ENCODE data around the gene PLXNB3. TPM values are rescaled to one million over a fixed set of nuclear protein-coding genes. Genes with fewer than 3 reads are reported as not detected.

The PLXNB3 gene
- total RNA-seq (2021) = 39.4 and 41.4 TPM in 2 replicates
- percentile 29 among the genes with signal in this experiment for Bru-seq, nascent RNA
- percentile 42 among the genes with signal in this experiment for BruChase-seq, experiment 1, labeled RNA remaining after a 2-hour chase
- BruChase-seq, experiment 2, labeled RNA remaining after a 6-hour chase = percentile 57 among the genes with signal in this experiment
- long read RNA-seq, full-length matches to known transcripts = 1 of 25 reads
- long read RNA-seq, partial matches to known transcripts = 5 of 25 reads
- long read RNA-seq, other reads (novel, unspliced or antisense) = 19 of 25 reads

- Histone ChIP-seq H3K27me3 (ENCODE audit: insufficient read depth, low read depth) (no peaks in the 10 kb centered on the region), H3K79me2 (ENCODE audit: low read depth) (no peaks in the 10 kb centered on the region), H3K36me3 (ENCODE audit: low read depth) (no peaks in the 10 kb centered on the region), H3K9me3 (ENCODE audit: insufficient read depth, low read depth) (no peaks in the 10 kb centered on the region), H3K4me3 (peak within 1 kb of the TSS; percentile 52; the same call in 1 of the 2 replicates), H4K20me1 (ENCODE audit: insufficient read depth) (no peaks in the 10 kb centered on the region), H3K27ac (no peak within 1 kb of the TSS), H2AFZ (0 out of 2 replicates have a peak within 1 kb of the TSS, but pooled peaks have one; percentile 52), H3K9me2 (ENCODE audit: insufficient read depth) (no peaks in the 10 kb centered on the region), H3K4me1 (replicated peaks; ENCODE audit: insufficient read depth) (peaks cover 7% of the 10 kb centered on the region; the same call in 1 of the 2 replicates), H3K4me2 (peak within 1 kb of the TSS; percentile 83), H3F3A (ENCODE audit: insufficient read depth, low read depth) (no peaks in the 10 kb centered on the region)
- POLR2A ChIA-PET (ENCODE audit: unreplicated experiment) = no interaction called here
- intact Hi-C loops (cut with micrococcal nuclease; ENCODE audit: unreplicated experiment) = loop anchor here (1.0 kb wide), 4 partner anchors 40 to 183 kb away; partner anchors contain the start of genes ABCD1 and BCAP31
- no peak for TF ChIP-seq EZH2 (IDR thresholded peaks at IDR 0.05; ENCODE audit: low read depth)
- TF ChIP-seq, protein P1, sequence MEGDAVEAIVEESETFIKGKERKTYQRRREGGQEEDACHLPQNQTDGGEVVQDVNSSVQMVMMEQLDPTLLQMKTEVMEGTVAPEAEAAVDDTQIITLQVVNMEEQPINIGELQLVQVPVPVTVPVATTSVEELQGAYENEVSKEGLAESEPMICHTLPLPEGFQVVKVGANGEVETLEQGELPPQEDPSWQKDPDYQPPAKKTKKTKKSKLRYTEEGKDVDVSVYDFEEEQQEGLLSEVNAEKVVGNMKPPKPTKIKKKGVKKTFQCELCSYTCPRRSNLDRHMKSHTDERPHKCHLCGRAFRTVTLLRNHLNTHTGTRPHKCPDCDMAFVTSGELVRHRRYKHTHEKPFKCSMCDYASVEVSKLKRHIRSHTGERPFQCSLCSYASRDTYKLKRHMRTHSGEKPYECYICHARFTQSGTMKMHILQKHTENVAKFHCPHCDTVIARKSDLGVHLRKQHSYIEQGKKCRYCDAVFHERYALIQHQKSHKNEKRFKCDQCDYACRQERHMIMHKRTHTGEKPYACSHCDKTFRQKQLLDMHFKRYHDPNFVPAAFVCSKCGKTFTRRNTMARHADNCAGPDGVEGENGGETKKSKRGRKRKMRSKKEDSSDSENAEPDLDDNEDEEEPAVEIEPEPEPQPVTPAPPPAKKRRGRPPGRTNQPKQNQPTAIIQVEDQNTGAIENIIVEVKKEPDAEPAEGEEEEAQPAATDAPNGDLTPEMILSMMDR (conservative IDR thresholded peaks at IDR 0.05) = peak; percentile 86
- peak; percentile 68 to 95 for DNase-seq
- CTCF ChIA-PET = no interaction called here
- no TSS peak for BruUV-seq (replicated peaks)
Observed at GRCh38 chrX:153763989-153764755, at the start of gene PLXNB3. Gene PLXNB3, plus strand, starts transcription at chrX:153764249. Its CDS starts 1,287 bp downstream, at chrX:153765536.

GRCh38 chrX:153714256-153714655 is 49.8 kb upstream of the PLXNB3 start:
- Histone ChIP-seq H3K27me3 (ENCODE audit: insufficient read depth, low read depth) (no peaks in the 10 kb centered on the region), H3K9me3 (ENCODE audit: insufficient read depth, low read depth) (no peaks in the 10 kb centered on the region), H3K4me3 (no peak overlapping the region), H3F3A (ENCODE audit: insufficient read depth, low read depth) (peaks cover 4% of the 10 kb centered on the region; the same call in 1 of the 2 replicates), H3K9me2 (ENCODE audit: insufficient read depth) (no peaks in the 10 kb centered on the region), H3K79me2 (ENCODE audit: low read depth) (peaks cover 22% of the 10 kb centered on the region), H3K36me3 (ENCODE audit: low read depth) (peaks cover 15% of the 10 kb centered on the region; the same call in 1 of the 2 replicates), H3K4me2 (no peak overlapping the region), H3K27ac (no peak overlapping the region), H3K4me1 (replicated peaks; ENCODE audit: insufficient read depth) (peaks cover 9% of the 10 kb centered on the region), H2AFZ (no peak overlapping the region), H4K20me1 (ENCODE audit: insufficient read depth) (peaks cover 22% of the 10 kb centered on the region)
- no peak for DNase-seq
- no TSS peak for BruUV-seq (replicated peaks)
- no peak for TF ChIP-seq EZH2 (IDR thresholded peaks at IDR 0.05; ENCODE audit: low read depth)
- TF ChIP-seq, protein P1 (conservative IDR thresholded peaks at IDR 0.05) = no peak
- intact Hi-C loops (cut with micrococcal nuclease; ENCODE audit: unreplicated experiment) = no loop called here
- POLR2A ChIA-PET (ENCODE audit: unreplicated experiment) = no interaction called here
- CTCF ChIA-PET = interaction anchor here (0.7 kb wide), 1 partner anchor 165 kb away, joined by 3 read pairs; no protein-coding TSS in a partner anchor

- Histone ChIP-seq H3K27me3 (ENCODE audit: insufficient read depth, low read depth) (no peaks in the 10 kb centered on the region), H4K20me1 (ENCODE audit: insufficient read depth) (peaks cover 29% of the 10 kb centered on the region), H3K4me1 (replicated peaks; ENCODE audit: insufficient read depth) (peaks cover 9% of the 10 kb centered on the region), H3F3A (ENCODE audit: insufficient read depth, low read depth) (peaks cover 8% of the 10 kb centered on the region; the same call in 1 of the 2 replicates), H3K27ac (no peak overlapping the region), H2AFZ (no peak overlapping the region), H3K36me3 (ENCODE audit: low read depth) (peaks cover 36% of the 10 kb centered on the region), H3K4me2 (no peak overlapping the region), H3K79me2 (ENCODE audit: low read depth) (peaks cover 54% of the 10 kb centered on the region), H3K4me3 (no peak overlapping the region), H3K9me2 (ENCODE audit: insufficient read depth) (no peaks in the 10 kb centered on the region), H3K9me3 (ENCODE audit: insufficient read depth, low read depth) (no peaks in the 10 kb centered on the region)
- TF ChIP-seq EZH2 (IDR thresholded peaks at IDR 0.05; ENCODE audit: low read depth) = no peak
- TF ChIP-seq, protein P1 (conservative IDR thresholded peaks at IDR 0.05) = no peak
- intact Hi-C loops (cut with micrococcal nuclease; ENCODE audit: unreplicated experiment) = no loop called here
- POLR2A ChIA-PET (ENCODE audit: unreplicated experiment) = no interaction called here
- CTCF ChIA-PET = no interaction called here
- DNase-seq = no peak
- no TSS peak for BruUV-seq (replicated peaks)
Observed at GRCh38 chrX:153717445-153717844, 46.6 kb upstream of the PLXNB3 start.
